GM10248 (cell line): ENCODE data around the gene RIN1.

Experiments used
- CTCF ChIA-PET: fragments of 300-600 bp; sonication (Branson Sonifier 250); formaldehyde crosslinking; extraction: SDS; loops from one replicate; lab custom pipeline; 2021; ENCODE audit warnings: antibody characterized with exemption; lab: Yijun Ruan, JAX
- POLR2A ChIA-PET: fragments of 350-650 bp; sonication (Branson Sonifier 250); formaldehyde crosslinking; extraction: SDS; loops from one replicate; lab custom pipeline; 2020; ENCODE audit warnings: antibody characterized with exemption; lab: Yijun Ruan, JAX
- DNase-seq: peaks from one replicate; pipeline ENCODE4 v3.0.0; 2012; ENCODE audit errors: extremely low spot score
- CTCF ChIP-seq: IDR thresholded peaks from 2 replicates; pipeline ENCODE4 v1.5.1; 2012; ENCODE audit warnings: mild to moderate bottlenecking, low read depth; ENCODE audit errors: extremely low read depth, missing control alignments, control extremely low read depth

Gene RIN1

GRCh38 chr11:66334605-66335442, 1.4 kb downstream of the RIN1 start:
- ChIA-PET CTCF (interaction anchor here (1.2 to 8.7 kb wide), 5 partner anchors 11 to 113 kb away, joined by 3 to 126 read pairs (median 7); partner anchors contain the start of gene BRMS1), POLR2A (interaction anchor here (1.0 to 1.6 kb wide), 2 partner anchors 10 to 22 kb away, joined by 3 to 4 read pairs; partner anchors contain the start of gene BRMS1)
- TF ChIP-seq CTCF = no peak
- DNase-seq = no peak

- POLR2A ChIA-PET = interaction anchor here (1.6 kb wide), 1 partner anchor 21 kb away, joined by 4 read pairs; no protein-coding TSS in a partner anchor
- no peak for TF ChIP-seq CTCF
- CTCF ChIA-PET = interaction anchor here (1.0 to 8.7 kb wide), 4 partner anchors 12 to 30 kb away, joined by 3 to 126 read pairs (median 12); partner anchors contain the start of gene BRMS1
- no peak for DNase-seq
Measured at GRCh38 chr11:66333896-66334604, 2.2 kb downstream of the RIN1 start.

- DNase-seq = no peak
Measured at GRCh38 chr11:66333220-66333877, 2.9 kb downstream of the RIN1 start.

GRCh38 chr11:66332371-66333219, 3.6 kb downstream of the RIN1 start:
- DNase-seq = no peak
- ChIA-PET POLR2A (no interaction called here), CTCF (interaction anchor here (1.0 to 8.7 kb wide), 5 partner anchors 13 to 56 kb away, joined by 3 to 126 read pairs (median 4); partner anchors contain the start of gene BRMS1)
- TF ChIP-seq CTCF = no peak

More at GRCh38 chr11:66333220-66333877, 2.9 kb downstream of the RIN1 start:
- ChIA-PET POLR2A (no interaction called here), CTCF (interaction anchor here (1.0 to 8.7 kb wide), 3 partner anchors 12 to 22 kb away, joined by 3 to 126 read pairs (median 17); partner anchors contain the start of gene BRMS1)
- no peak for TF ChIP-seq CTCF

GRCh38 chr11:66331542-66332370, 4.5 kb downstream of the RIN1 start:
- no peak for TF ChIP-seq CTCF
- no peak for DNase-seq
- CTCF ChIA-PET = interaction anchor here (1.5 to 8.7 kb wide), 4 partner anchors 14 to 57 kb away, joined by 3 to 126 read pairs (median 4); partner anchors contain the start of gene BRMS1
- POLR2A ChIA-PET = no interaction called here
